ENCODE measurements around the gene HECTD3.

DNA sequence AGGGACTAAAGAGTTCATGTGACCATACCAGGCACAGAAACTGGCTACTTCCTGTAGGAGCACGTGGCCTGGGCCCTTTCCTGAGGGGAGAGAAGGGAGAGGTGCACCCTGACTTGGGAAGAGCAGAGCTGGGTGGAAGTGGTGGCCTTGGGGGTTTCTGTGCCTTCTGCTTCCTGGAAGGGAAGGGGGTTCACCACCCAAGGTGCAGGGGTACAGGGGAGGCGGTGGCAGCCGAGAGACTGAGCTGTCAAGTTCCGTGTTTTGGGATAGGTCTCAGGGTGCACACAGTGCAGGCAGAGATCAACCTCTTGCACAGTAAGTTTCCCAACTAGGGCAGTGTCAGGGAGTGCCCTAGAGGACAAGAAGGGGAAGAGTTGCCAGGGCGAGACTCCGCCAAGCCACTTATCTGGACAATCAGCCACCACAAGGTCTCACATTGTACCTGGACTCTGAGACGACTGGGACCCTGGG is 10.1 kb downstream of the HECTD3 start:
- TF ChIP-seq POLR2AphosphoS5 (IDR thresholded peaks at IDR 0.05) (no peak), POLR2A (IDR thresholded peaks at IDR 0.05) (no peak)
- TF ChIP-seq, protein P1, sequence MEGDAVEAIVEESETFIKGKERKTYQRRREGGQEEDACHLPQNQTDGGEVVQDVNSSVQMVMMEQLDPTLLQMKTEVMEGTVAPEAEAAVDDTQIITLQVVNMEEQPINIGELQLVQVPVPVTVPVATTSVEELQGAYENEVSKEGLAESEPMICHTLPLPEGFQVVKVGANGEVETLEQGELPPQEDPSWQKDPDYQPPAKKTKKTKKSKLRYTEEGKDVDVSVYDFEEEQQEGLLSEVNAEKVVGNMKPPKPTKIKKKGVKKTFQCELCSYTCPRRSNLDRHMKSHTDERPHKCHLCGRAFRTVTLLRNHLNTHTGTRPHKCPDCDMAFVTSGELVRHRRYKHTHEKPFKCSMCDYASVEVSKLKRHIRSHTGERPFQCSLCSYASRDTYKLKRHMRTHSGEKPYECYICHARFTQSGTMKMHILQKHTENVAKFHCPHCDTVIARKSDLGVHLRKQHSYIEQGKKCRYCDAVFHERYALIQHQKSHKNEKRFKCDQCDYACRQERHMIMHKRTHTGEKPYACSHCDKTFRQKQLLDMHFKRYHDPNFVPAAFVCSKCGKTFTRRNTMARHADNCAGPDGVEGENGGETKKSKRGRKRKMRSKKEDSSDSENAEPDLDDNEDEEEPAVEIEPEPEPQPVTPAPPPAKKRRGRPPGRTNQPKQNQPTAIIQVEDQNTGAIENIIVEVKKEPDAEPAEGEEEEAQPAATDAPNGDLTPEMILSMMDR (IDR thresholded peaks at IDR 0.05): peak in 1 of 3 donors; percentile 13

Measured in breast epithelium (tissue), 3 donors.